ENCODE results near the gene FBXO11. TPM values are rescaled to one million over a fixed set of nuclear protein-coding genes. Genes with fewer than 3 reads are reported as not detected.

FBXO11 gene
- polyA plus RNA-seq, 1 donor (not counting 4 experiments of a cell fraction or from before 2014, with no cell fraction given), result 45.5 TPM

GRCh38 chr2:47868611-47869352 is 37.5 kb downstream of the FBXO11 start:
- no peak overlapping the region for H3K4me2 ChIP-seq (ENCODE audit: control insufficient read depth, extremely low read depth, insufficient read depth, low read depth, low read length)
- H2AFZ ChIP-seq (ENCODE audit: control insufficient read depth, low read length), result no peak overlapping the region
- H3K4me3 ChIP-seq (ENCODE audit: control insufficient read depth in 2 of 3, extremely low read depth in 1 of 3, insufficient read depth in 2 of 3, low read depth in 1 of 3, low read length in 3 of 3), result no peak overlapping the region
- H3K27ac ChIP-seq (ENCODE audit: control insufficient read depth, insufficient read depth, low read length), result no peak overlapping the region
- peaks cover 3% of the 10 kb centered on the region for H3K9me1 ChIP-seq (ENCODE audit: control insufficient read depth, extremely low read depth, insufficient read depth, low read length)
- no peak for DNase-seq (ENCODE audit: low read depth, low spot score)
- peaks cover 14% of the 10 kb centered on the region for H4K20me1 ChIP-seq (ENCODE audit: control insufficient read depth, extremely low read depth, insufficient read depth, low read length)
- H3K9me3 ChIP-seq (ENCODE audit: control insufficient read depth, low read depth, low read length), result no peaks in the 10 kb centered on the region
- FAIRE-seq, result no peak
- peaks cover 12% of the 10 kb centered on the region for H3K4me1 ChIP-seq (ENCODE audit: control insufficient read depth, extremely low read depth, insufficient read depth, low read length)
- no peaks in the 10 kb centered on the region for H3K27me3 ChIP-seq (ENCODE audit: control insufficient read depth, extremely low read depth, insufficient read depth, low read length)
- H3K9ac ChIP-seq (ENCODE audit: control insufficient read depth, extremely low read depth, insufficient read depth, low read length), result no peak overlapping the region
- dilution Hi-C loops (cut with MboI; ENCODE audit: extremely low pct_ligation_motif_present, low sequenced_read_pairs), result no loop called here
- peaks cover 5 to 9% of the 10 kb centered on the region in 2 experiments for H3K36me3 ChIP-seq (ENCODE audit: control insufficient read depth in 2 of 2, extremely low read depth in 1 of 2, insufficient read depth in 2 of 2, low read length in 2 of 2)
- TF ChIP-seq EZH2 (IDR thresholded peaks at IDR 0.05; ENCODE audit: low read length) (no peak), CTCF (optimal IDR thresholded peaks at IDR 0.05 in 1 of 3, IDR thresholded peaks at IDR 0.05 in 1 of 3, conservative IDR thresholded peaks at IDR 0.05 in 1 of 3; ENCODE audit: extremely low read depth in 1 of 3, insufficient read depth in 2 of 3, low read length in 3 of 3) (no peak)
- peaks cover 96% of the 10 kb centered on the region for H3K79me2 ChIP-seq (ENCODE audit: control insufficient read depth, insufficient read depth, low read length)

- H3K9me1 ChIP-seq (ENCODE audit: control insufficient read depth, extremely low read depth, insufficient read depth, low read length), result peaks cover 3% of the 10 kb centered on the region
- H3K9ac ChIP-seq (ENCODE audit: control insufficient read depth, extremely low read depth, insufficient read depth, low read length), result no peak overlapping the region
- H3K9me3 ChIP-seq (ENCODE audit: control insufficient read depth, low read depth, low read length), result no peaks in the 10 kb centered on the region
- H3K27ac ChIP-seq (ENCODE audit: control insufficient read depth, insufficient read depth, low read length), result peak overlapping the region; percentile 11
- H3K27me3 ChIP-seq (ENCODE audit: control insufficient read depth, extremely low read depth, insufficient read depth, low read length), result no peaks in the 10 kb centered on the region
- TF ChIP-seq EZH2 (IDR thresholded peaks at IDR 0.05; ENCODE audit: low read length) (no peak), CTCF (optimal IDR thresholded peaks at IDR 0.05 in 1 of 3, IDR thresholded peaks at IDR 0.05 in 1 of 3, conservative IDR thresholded peaks at IDR 0.05 in 1 of 3; ENCODE audit: extremely low read depth in 1 of 3, insufficient read depth in 2 of 3, low read length in 3 of 3) (no peak)
- peak overlapping the region; percentile 17 for H3K4me2 ChIP-seq (ENCODE audit: control insufficient read depth, extremely low read depth, insufficient read depth, low read depth, low read length)
- H4K20me1 ChIP-seq (ENCODE audit: control insufficient read depth, extremely low read depth, insufficient read depth, low read length), result peaks cover 10% of the 10 kb centered on the region
- peaks cover 96% of the 10 kb centered on the region for H3K79me2 ChIP-seq (ENCODE audit: control insufficient read depth, insufficient read depth, low read length)
- H3K4me3 ChIP-seq (ENCODE audit: control insufficient read depth in 2 of 3, extremely low read depth in 1 of 3, insufficient read depth in 2 of 3, low read depth in 1 of 3, low read length in 3 of 3), result no peak overlapping the region
- peaks cover 12% of the 10 kb centered on the region for H3K4me1 ChIP-seq (ENCODE audit: control insufficient read depth, extremely low read depth, insufficient read depth, low read length)
- peaks cover 0 to 4% of the 10 kb centered on the region in 2 experiments for H3K36me3 ChIP-seq (ENCODE audit: control insufficient read depth in 2 of 2, extremely low read depth in 1 of 2, insufficient read depth in 2 of 2, low read length in 2 of 2)
- no peak for DNase-seq (ENCODE audit: low read depth, low spot score)
- no peak for FAIRE-seq
- dilution Hi-C loops (cut with MboI; ENCODE audit: extremely low pct_ligation_motif_present, low sequenced_read_pairs), result no loop called here
- no peak overlapping the region for H2AFZ ChIP-seq (ENCODE audit: control insufficient read depth, low read length)
These were observed 39.1 kb downstream of the FBXO11 start for GRCh38 chr2:47867205-47867604.
